ENCODE results near the gene ATP8B4. TPM values are rescaled to one million over a fixed set of nuclear protein-coding genes. Genes with fewer than 3 reads are reported as not detected.

Gene ATP8B4
- polyA plus RNA-seq, 3 donors: 6.1 to 9.6 (median 6.8) TPM

DNA sequence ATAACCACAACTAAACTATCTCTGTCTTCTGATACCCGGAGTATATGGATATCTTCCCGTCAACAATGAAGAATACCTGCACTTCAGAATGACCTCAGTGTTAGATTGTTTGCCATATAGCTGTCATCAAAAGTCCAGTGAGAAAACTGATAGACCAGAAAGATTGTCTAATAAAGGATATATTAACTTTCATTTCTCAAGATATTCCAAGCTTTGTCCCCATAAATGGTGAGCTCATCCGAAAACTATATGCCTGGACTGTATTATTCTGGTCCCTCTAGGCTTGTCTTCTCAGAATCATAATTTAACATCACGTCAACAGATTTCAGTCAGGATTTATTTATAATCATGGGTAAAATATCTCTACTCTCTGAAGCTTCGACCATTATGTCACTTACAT, 100.5 kb downstream of the ATP8B4 start:
- peak overlapping the region in 3 of 7 donors; percentile 34 to 83 (median 58) for H3K27ac Mint-ChIP-seq
- H3K79me2 ChIP-seq (ENCODE audit: insufficient read depth, low read length): peaks cover 35% of the 10 kb centered on the region
- no peak overlapping the region for H3K4me2 ChIP-seq (replicated peaks; ENCODE audit: extremely low read depth, low read length, poor library complexity, severe bottlenecking)
- intact Hi-C loops (cut with micrococcal nuclease): no loop called here
- peaks cover 36 to 45% of the 10 kb centered on the region in 2 donors for H3K36me3 Mint-ChIP-seq
- H3K36me3 ChIP-seq (replicated peaks in 1 of 2; ENCODE audit: control insufficient read depth in 1 of 2, insufficient read depth in 2 of 2, low read length in 2 of 2): peaks cover 13 to 80% of the 10 kb centered on the region in 2 donors
- no peak overlapping the region for H3K4me3 Mint-ChIP-seq
- WGBS (ENCODE audit: insufficient coverage): no CpG with 5 or more reads among the region's 5 CpGs
- no peak overlapping the region for H3K9ac ChIP-seq (ENCODE audit: insufficient read depth, low read length, poor library complexity, severe bottlenecking)
- H3K27ac ChIP-seq (ENCODE audit: low read depth in 1 of 2, low read length in 2 of 2): peak overlapping the region in 1 of 2 donors; percentile 69
- H4K20me1 ChIP-seq (ENCODE audit: insufficient read depth, low read length): no peaks in the 10 kb centered on the region
- no peaks in the 10 kb centered on the region for H3K9me3 Mint-ChIP-seq
- no peaks in the 10 kb centered on the region for H3K4me1 ChIP-seq (ENCODE audit: control insufficient read depth in 1 of 2, insufficient read depth in 2 of 2, low read length in 2 of 2)
- no peaks in the 10 kb centered on the region for H3K27me3 ChIP-seq (ENCODE audit: control insufficient read depth in 2 of 2, insufficient read depth in 2 of 2, low read length in 2 of 2)
- TF ChIP-seq, protein P1, sequence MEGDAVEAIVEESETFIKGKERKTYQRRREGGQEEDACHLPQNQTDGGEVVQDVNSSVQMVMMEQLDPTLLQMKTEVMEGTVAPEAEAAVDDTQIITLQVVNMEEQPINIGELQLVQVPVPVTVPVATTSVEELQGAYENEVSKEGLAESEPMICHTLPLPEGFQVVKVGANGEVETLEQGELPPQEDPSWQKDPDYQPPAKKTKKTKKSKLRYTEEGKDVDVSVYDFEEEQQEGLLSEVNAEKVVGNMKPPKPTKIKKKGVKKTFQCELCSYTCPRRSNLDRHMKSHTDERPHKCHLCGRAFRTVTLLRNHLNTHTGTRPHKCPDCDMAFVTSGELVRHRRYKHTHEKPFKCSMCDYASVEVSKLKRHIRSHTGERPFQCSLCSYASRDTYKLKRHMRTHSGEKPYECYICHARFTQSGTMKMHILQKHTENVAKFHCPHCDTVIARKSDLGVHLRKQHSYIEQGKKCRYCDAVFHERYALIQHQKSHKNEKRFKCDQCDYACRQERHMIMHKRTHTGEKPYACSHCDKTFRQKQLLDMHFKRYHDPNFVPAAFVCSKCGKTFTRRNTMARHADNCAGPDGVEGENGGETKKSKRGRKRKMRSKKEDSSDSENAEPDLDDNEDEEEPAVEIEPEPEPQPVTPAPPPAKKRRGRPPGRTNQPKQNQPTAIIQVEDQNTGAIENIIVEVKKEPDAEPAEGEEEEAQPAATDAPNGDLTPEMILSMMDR (IDR thresholded peaks at IDR 0.05): no peak
- no peaks in the 10 kb centered on the region for H3K4me1 Mint-ChIP-seq
- no peaks in the 10 kb centered on the region for H3K9me3 ChIP-seq (replicated peaks in 1 of 2; ENCODE audit: control insufficient read depth in 1 of 2, insufficient read depth in 1 of 2, low read length in 2 of 2)
- H3K27me3 Mint-ChIP-seq (ENCODE audit: low read depth in 3 of 3): peaks cover 0 to 1% (median 0%) of the 10 kb centered on the region in 3 donors
- no peak overlapping the region for H2AFZ ChIP-seq (ENCODE audit: insufficient read depth, low read depth, low read length, poor library complexity, severe bottlenecking)
- DNase-seq: no peak
- H3K4me3 ChIP-seq (replicated peaks in 1 of 3; ENCODE audit: low read depth in 2 of 3, low read length in 3 of 3): no peak overlapping the region

DNA sequence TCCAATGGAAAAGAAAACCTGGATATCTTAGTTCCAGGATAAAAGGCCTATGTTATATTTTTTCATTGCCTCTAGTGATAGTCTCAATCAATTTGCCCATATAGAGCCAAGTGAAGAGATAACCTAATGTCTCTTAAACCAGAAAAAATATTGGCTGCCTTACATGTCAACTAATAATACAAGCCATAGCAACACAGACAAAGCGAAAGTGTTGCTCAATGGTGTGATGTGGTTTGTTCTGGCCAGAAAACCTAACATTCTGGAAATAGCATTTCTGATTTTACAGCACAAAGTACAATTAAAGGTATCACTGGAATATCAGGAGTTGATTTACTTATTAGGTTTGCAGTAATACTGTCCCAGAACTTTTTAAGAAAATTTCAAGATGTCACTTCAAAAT, 101.5 kb downstream of the ATP8B4 start:
- Histone ChIP-seq H4K20me1 (ENCODE audit: insufficient read depth, low read length) (no peaks in the 10 kb centered on the region), H3K9ac (ENCODE audit: insufficient read depth, low read length, poor library complexity, severe bottlenecking) (no peak overlapping the region), H3K4me1 (ENCODE audit: control insufficient read depth in 1 of 2, insufficient read depth in 2 of 2, low read length in 2 of 2) (no peaks in the 10 kb centered on the region), H3K4me2 (replicated peaks; ENCODE audit: extremely low read depth, low read length, poor library complexity, severe bottlenecking) (no peak overlapping the region), H3K4me3 (replicated peaks in 1 of 3; ENCODE audit: low read depth in 2 of 3, low read length in 3 of 3) (no peak overlapping the region), H3K27me3 (ENCODE audit: control insufficient read depth in 2 of 2, insufficient read depth in 2 of 2, low read length in 2 of 2) (no peaks in the 10 kb centered on the region), H3K36me3 (replicated peaks in 1 of 2; ENCODE audit: control insufficient read depth in 1 of 2, insufficient read depth in 2 of 2, low read length in 2 of 2) (peaks cover 17 to 87% of the 10 kb centered on the region in 2 donors), H2AFZ (ENCODE audit: insufficient read depth, low read depth, low read length, poor library complexity, severe bottlenecking) (no peak overlapping the region), H3K27ac (ENCODE audit: low read depth in 1 of 2, low read length in 2 of 2) (peak overlapping the region in 1 of 2 donors; percentile 69), H3K9me3 (replicated peaks in 1 of 2; ENCODE audit: control insufficient read depth in 1 of 2, insufficient read depth in 1 of 2, low read length in 2 of 2) (no peaks in the 10 kb centered on the region), H3K79me2 (ENCODE audit: insufficient read depth, low read length) (peaks cover 31% of the 10 kb centered on the region)
- WGBS (ENCODE audit: insufficient coverage): no CpG with 5 or more reads among the region's 1 CpG
- peak overlapping the region in 2 of 7 donors; percentile 46 to 83 for H3K27ac Mint-ChIP-seq
- no peak overlapping the region for H3K4me3 Mint-ChIP-seq
- no peaks in the 10 kb centered on the region for H3K9me3 Mint-ChIP-seq
- TF ChIP-seq, protein P1 (IDR thresholded peaks at IDR 0.05): no peak
- peaks cover 0 to 1% (median 0%) of the 10 kb centered on the region in 3 donors for H3K27me3 Mint-ChIP-seq (ENCODE audit: low read depth in 3 of 3)
- intact Hi-C loops (cut with micrococcal nuclease): no loop called here
- peaks cover 42 to 52% of the 10 kb centered on the region in 2 donors for H3K36me3 Mint-ChIP-seq
- no peaks in the 10 kb centered on the region for H3K4me1 Mint-ChIP-seq
- peak in 1 of 3 donors; percentile 10 for DNase-seq

Data from CD14-positive monocyte (primary cell).